GM12878 (cell line): ENCODE measurements around the gene SEPSECS. TPM values are rescaled to one million over a fixed set of nuclear protein-coding genes. Genes with fewer than 3 reads are reported as not detected.

ENCODE experiments used
- ATAC-seq: fragments of 200-7000 bp; cut with Tn5 transposase; 3 replicates; pipeline ENCODE4 v1.9.1; 2020; ENCODE audit warnings: mild to moderate bottlenecking, moderate library complexity
- BruUV-seq: library from RNA; stranded (reverse); fragments of 400-500 nt; replicated peaks from 2 replicates; lab custom pipeline; 2021; lab: Mats Ljungman, UMichigan
- CTCF ChIA-PET: fragments of 300-600 bp; sonication (Branson Sonifier 250); formaldehyde crosslinking; extraction: SDS; loops from one replicate; lab custom pipeline; 2021; ENCODE audit warnings: inconsistent platforms; lab: Yijun Ruan, JAX
- POLR2A ChIA-PET: fragments of 350-600 bp; formaldehyde crosslinking; extraction: SDS; loops from one replicate; lab custom pipeline; 2021; ENCODE audit warnings: inconsistent platforms; lab: Charles Lee
- RAD21 ChIA-PET: fragments of 300-600 bp; sonication (Branson Sonifier 250); formaldehyde crosslinking; loops from one replicate; lab custom pipeline; 2023; ENCODE audit warnings: antibody characterized with exemption; ENCODE audit not compliant: unreplicated experiment; lab: Charles Lee
- SMC1A ChIA-PET: fragments of 300-600 bp; sonication (Branson Sonifier 250); formaldehyde crosslinking; loops from one replicate; lab custom pipeline; 2023; ENCODE audit not compliant: unreplicated experiment, uncharacterized antibody; lab: Charles Lee
- DNase-seq: peaks from one replicate; pipeline ENCODE4 v3.0.0-alpha.2; 2011; ENCODE audit warnings: low read depth, low spot score
- FAIRE-seq: peaks from 3 replicates; lab custom pipeline; 2011; peaks lifted over from hg19 to GRCh38; lab: Jason Lieb, UNC
- H2AFZ ChIP-seq: 2 replicates; pipeline ENCODE4 v1.6.0; 2011; ENCODE audit warnings: low read depth, low read length, control low read depth; ENCODE audit not compliant: control insufficient read depth
- H3K27ac ChIP-seq: 2 replicates; pipeline ENCODE4 v1.5.1; 2011; ENCODE audit warnings: control low read depth; ENCODE audit not compliant: control insufficient read depth, insufficient read depth
- H3K27me3 ChIP-seq, 2 experiments: replicated peaks in 1 of 2; 2 replicates each; pipeline versions ENCODE4 v1.6.0 to v1.6.1; 2011; ENCODE audit warnings: low read length in 1 of 2; ENCODE audit not compliant: control insufficient read depth in 2 of 2, insufficient read depth in 2 of 2
- H3K36me3 ChIP-seq, 2 experiments: 2 replicates each; pipeline ENCODE4 v1.5.1; 2011; ENCODE audit warnings: low read length in 1 of 2; ENCODE audit not compliant: control insufficient read depth in 2 of 2, insufficient read depth in 2 of 2
- H3K4me1 ChIP-seq: 2 replicates; pipeline ENCODE4 v1.6.1; 2011; ENCODE audit warnings: mild to moderate bottlenecking, low read length, moderate library complexity, mixed read lengths; ENCODE audit not compliant: control insufficient read depth, insufficient read depth
- H3K4me2 ChIP-seq: 2 replicates; pipeline ENCODE4 v1.6.0; 2011; ENCODE audit warnings: control low read depth; ENCODE audit not compliant: control insufficient read depth, insufficient read depth
- H3K4me3 ChIP-seq: fragments of 200-600 bp; sonication (generic); 2 replicates; pipeline ENCODE4 v1.5.1; 2016
- H3K79me2 ChIP-seq: 2 replicates; pipeline ENCODE4 v1.6.0; 2011; ENCODE audit warnings: low read length; ENCODE audit not compliant: control insufficient read depth, insufficient read depth
- H3K9ac ChIP-seq: 2 replicates; pipeline ENCODE4 v1.8.0; 2011; ENCODE audit warnings: low read length, control low read depth, mixed read lengths; ENCODE audit not compliant: control insufficient read depth, insufficient read depth
- H3K9me3 ChIP-seq: replicated peaks from 3 replicates; pipeline ENCODE4 v1.5.1; 2011; ENCODE audit warnings: mild to moderate bottlenecking, low read length; ENCODE audit not compliant: control insufficient read depth, insufficient read depth
- H4K20me1 ChIP-seq: 2 replicates; pipeline ENCODE4 v1.6.0; 2011; ENCODE audit not compliant: control insufficient read depth, insufficient read depth
- BHLHE40 ChIP-seq, 2 experiments: fragments of 450-650 bp in 1 of 2; IDR thresholded peaks; 2 replicates each; pipeline ENCODE4 v1.6.1; 2011 to 2017; ENCODE audit warnings: low read depth in 2 of 2, borderline replicate concordance in 1 of 2, improper control_type of control experiment in 1 of 2, low read length in 1 of 2, mild to moderate bottlenecking in 1 of 2
- NFYB ChIP-seq: IDR thresholded peaks from 2 replicates; pipeline ENCODE4 v1.6.1; 2011; ENCODE audit warnings: low read depth, mild to moderate bottlenecking, low read length, improper control_type of control experiment, moderate library complexity; ENCODE audit not compliant: insufficient read depth
- POLR2AphosphoS2 ChIP-seq: IDR thresholded peaks from 2 replicates; pipeline ENCODE4 v1.6.1; 2011; ENCODE audit warnings: low read depth, mild to moderate bottlenecking, low read length, improper control_type of control experiment, moderate library complexity
- RFX5 ChIP-seq: IDR thresholded peaks from 2 replicates; pipeline ENCODE4 v1.6.1; 2011; ENCODE audit warnings: low read depth, low read length, improper control_type of control experiment
- SIX5 ChIP-seq: IDR thresholded peaks from 2 replicates; pipeline ENCODE4 v1.6.1; 2011; ENCODE audit warnings: mild to moderate bottlenecking, low read depth, low read length, moderate library complexity; ENCODE audit not compliant: severe bottlenecking
- YY1 ChIP-seq: IDR thresholded peaks from 2 replicates; pipeline ENCODE4 v1.6.1; 2011; ENCODE audit warnings: low read depth, mild to moderate bottlenecking, low read length
- WGBS: methylation state at CpG from one replicate; pipeline ENCODE4 v1.1.6; 2016; ENCODE audit warnings: low lambda C conversion rate; ENCODE audit not compliant: insufficient replicate concordance, insufficient coverage; ENCODE audit errors: missing lambda C conversion rate; 5-methylcytosine and 5-hydroxymethylcytosine counted together
- in situ Hi-C: fragments of 300-500 bp; cut with MboI; formaldehyde crosslinking; loops from 9 replicates; pipeline ENCODE4 v1.14.3; 2018; ENCODE audit warnings: mixed read lengths
- intact Hi-C: fragments of 100-400 bp; cut with micrococcal nuclease; formaldehyde crosslinking; loops from one replicate; pipeline ENCODE4 v1.14.2; 2022; ENCODE audit not compliant: unreplicated experiment
- polyA plus RNA-seq, 11 experiments: library from polyadenylated mRNA; depleted of rRNA in 4 of 11; unstranded in 6 of 11; stranded (reverse) in 5 of 11; fragments of >200 nt; fragmentation: Nextera tagmentation in 4 of 11; fragmentation: Illumina TruSeq in 1 of 11; extraction: Ambion mirVana in 4 of 11; extraction: Trizol in 1 of 11; gene quantifications; 1 replicate in 1 of 11; 2 replicates in 10 of 11; pipeline versions ENCODE4 v1.2.1 to v1.2.3, GENCODE V29; 2011 to 2016; ENCODE audit warnings: inconsistent platforms in 2 of 11, missing spikeins in 2 of 11, low read depth in 1 of 11
- total RNA-seq, 4 experiments: library from RNA; depleted of rRNA in 3 of 4; stranded (reverse); fragments of >200 nt in 3 of 4; fragmentation: Illumina TruSeq in 1 of 4; extraction: Trizol in 1 of 4; gene quantifications; 2 replicates each; pipeline versions ENCODE4 v1.2.1 to v1.2.3, GENCODE V29; 2013 to 2021

The SEPSECS gene
- total and polyA plus RNA-seq, 10 of the 15 experiments (the other 5 are each of a cell fraction or from before 2014, with no cell fraction given), result 2.8 to 15.8 (median 7.2) TPM

DNA sequence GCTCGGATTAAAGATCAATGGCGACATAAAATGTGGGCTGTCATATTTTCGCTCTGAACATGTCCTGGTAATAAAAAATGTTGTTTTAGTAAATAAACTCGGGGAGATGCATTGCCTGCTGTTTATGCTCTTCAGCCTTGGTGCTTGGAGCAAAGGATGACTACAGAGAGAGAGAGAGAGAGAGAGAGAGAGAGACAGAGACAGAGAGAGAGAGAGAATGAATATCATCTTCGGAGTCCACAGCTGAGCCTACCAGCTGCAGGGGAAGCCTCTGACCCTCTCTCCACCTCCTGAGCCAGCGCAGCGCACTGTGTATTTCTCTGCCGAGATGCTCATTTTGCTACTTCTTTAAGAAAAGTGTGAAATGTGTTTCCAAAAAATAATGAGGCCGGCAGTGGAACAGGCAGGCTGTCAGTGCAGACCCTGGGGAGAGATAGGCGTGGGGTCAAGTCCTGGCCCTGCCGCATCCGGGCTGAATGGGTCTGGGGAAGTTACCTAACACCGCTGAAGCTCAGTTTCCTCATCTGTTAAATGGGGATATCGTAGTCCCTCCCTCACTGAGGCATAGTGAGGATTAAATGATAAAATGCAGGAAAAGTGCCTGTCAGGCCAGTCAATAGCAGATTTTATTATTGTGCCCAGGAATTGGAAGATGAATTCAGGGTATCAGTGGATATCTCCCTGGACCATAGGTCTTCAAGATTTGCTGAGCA, 71.0 kb downstream of the SEPSECS start:
- in situ Hi-C loops (no loop called here), intact Hi-C loops (no loop called here)
- no TSS peak for BruUV-seq
- ATAC-seq, result no peak
- POLR2A ChIA-PET, result no interaction called here
- WGBS, result 53% methylated on average over 14 of the region's 14 CpGs
- Histone ChIP-seq H3K9me3 (no peaks in the 10 kb centered on the region), H3K36me3 (no peaks in the 10 kb centered on the region), H3K27ac (no peak overlapping the region), H3K79me2 (no peaks in the 10 kb centered on the region), H3K4me2 (no peak overlapping the region), H3K9ac (no peak overlapping the region), H4K20me1 (no peaks in the 10 kb centered on the region), H3K4me3 (no peak overlapping the region), H2AFZ (no peak overlapping the region), H3K4me1 (no peaks in the 10 kb centered on the region), H3K27me3 (peaks cover 0 to 2% of the 10 kb centered on the region in 2 experiments; a peak in 2 of 4 replicates)
- no peak for DNase-seq
- SMC1A ChIA-PET, result no interaction called here
- CTCF ChIA-PET, result no interaction called here
- no peak for FAIRE-seq
- RAD21 ChIA-PET, result no interaction called here
- TF ChIP-seq POLR2AphosphoS2 (no peak), SIX5 (no peak), RFX5 (no peak), YY1 (no peak), BHLHE40 (IDR thresholded peaks at IDR 0.05; ENCODE audit: borderline replicate concordance in 1 of 2, low read depth in 2 of 2, low read length in 1 of 2) (no peak), NFYB (no peak)
